Measurements from ENCODE around the gene C1QL4.
"Not testable (repeated sequence)": the region's sequence is repeated elsewhere in the genome, so short reads cannot be mapped to it uniquely, and the experiment has no call there.

Gene C1QL4

GRCh38 chr12:49338830-49339463 lies 2.0 kb upstream of the C1QL4 start:
- H3K4me3 ChIP-seq (ENCODE audit: low read depth, low read length): no peak overlapping the region
- DNase-seq (ENCODE audit: low read depth): no peak
- no peak for TF ChIP-seq CTCF (IDR thresholded peaks at IDR 0.05; ENCODE audit: control insufficient read depth, extremely low read depth, insufficient read depth)

GRCh38 chr12:49335955-49336644 lies 888 bp downstream of the C1QL4 start:
- DNase-seq (ENCODE audit: low read depth): no peak
- TF ChIP-seq CTCF (IDR thresholded peaks at IDR 0.05; ENCODE audit: control insufficient read depth, extremely low read depth, insufficient read depth): no peak
- peak overlapping the region; percentile 53 for H3K4me3 ChIP-seq (ENCODE audit: low read depth, low read length)

GRCh38 chr12:49335118-49335954 lies 1.7 kb downstream of the C1QL4 start:
- H3K4me3 ChIP-seq (ENCODE audit: low read depth, low read length): no peak overlapping the region
- TF ChIP-seq CTCF (IDR thresholded peaks at IDR 0.05; ENCODE audit: control insufficient read depth, extremely low read depth, insufficient read depth): no peak
- DNase-seq (ENCODE audit: low read depth): no peak

- TF ChIP-seq CTCF (IDR thresholded peaks at IDR 0.05; ENCODE audit: control insufficient read depth, extremely low read depth, insufficient read depth): no peak
- no peak overlapping the region for H3K4me3 ChIP-seq (ENCODE audit: low read depth, low read length)
- no peak for DNase-seq (ENCODE audit: low read depth)
These were observed 2.3 kb downstream of the C1QL4 start for GRCh38 chr12:49334681-49335080.

GRCh38 chr12:49334226-49334625 lies 2.8 kb downstream of the C1QL4 start:
- TF ChIP-seq CTCF (IDR thresholded peaks at IDR 0.05; ENCODE audit: control insufficient read depth, extremely low read depth, insufficient read depth): no peak
- DNase-seq (ENCODE audit: low read depth): no peak
- H3K4me3 ChIP-seq (ENCODE audit: low read depth, low read length): no peak overlapping the region

- not testable (repeated sequence) for DNase-seq (ENCODE audit: low read depth); H3K4me3 ChIP-seq (ENCODE audit: low read depth, low read length)
These were observed 3.2 kb downstream of the C1QL4 start for GRCh38 chr12:49333778-49334177.

- DNase-seq (ENCODE audit: low read depth): no peak
- TF ChIP-seq CTCF (IDR thresholded peaks at IDR 0.05; ENCODE audit: control insufficient read depth, extremely low read depth, insufficient read depth): no peak
- no peak overlapping the region for H3K4me3 ChIP-seq (ENCODE audit: low read depth, low read length)
These were observed 4.1 kb downstream of the C1QL4 start for GRCh38 chr12:49332891-49333371.
